Left lobe of liver (tissue), 2 donors: ENCODE results near the gene CDC37L1. TPM values are rescaled to one million over a fixed set of nuclear protein-coding genes. Genes with fewer than 3 reads are reported as not detected.
A peak's percentile ranks its signal among the peaks of the same experiment; 100 is the strongest.

Experiments
- ATAC-seq: fragments of 200-7000 bp; cut with Tn5 transposase; one replicate; pipeline ENCODE4 v1.9.1; 2020; ENCODE audit warnings: mild to moderate bottlenecking, moderate library complexity
- DNase-seq: peaks from one replicate; pipeline ENCODE4 v3.0.0-alpha.2; 2020; ENCODE audit warnings: low spot score
- total RNA-seq: library from RNA; stranded (reverse); gene quantifications from one replicate; pipeline ENCODE4 v1.2.1, GENCODE V29; 2021
- donor health status: DM: no; HTN: no; CAD: no; lungs with moderate emphysema.
- donor health status: DM: no; HTN: yes; CAD: no.

The CDC37L1 gene
- total RNA-seq, 1 donor from 2014 or later, result 20.6 TPM

- no peak for ATAC-seq
Observed at GRCh38 chr9:4709380-4709779, 30.0 kb downstream of the CDC37L1 start.

GRCh38 chr9:4713849-4714248 is 34.5 kb downstream of the CDC37L1 start:
- DNase-seq (no peak), ATAC-seq (peak; percentile 38)

More at GRCh38 chr9:4709380-4709779, 30.0 kb downstream of the CDC37L1 start:
- DNase-seq, result no peak

GRCh38 chr9:4714266-4715016 is 35.1 kb downstream of the CDC37L1 start:
- DNase-seq (no peak), ATAC-seq (no peak)

GRCh38 chr9:4716163-4716562 is 36.8 kb downstream of the CDC37L1 start:
- ATAC-seq (no peak), DNase-seq (no peak)

DNA sequence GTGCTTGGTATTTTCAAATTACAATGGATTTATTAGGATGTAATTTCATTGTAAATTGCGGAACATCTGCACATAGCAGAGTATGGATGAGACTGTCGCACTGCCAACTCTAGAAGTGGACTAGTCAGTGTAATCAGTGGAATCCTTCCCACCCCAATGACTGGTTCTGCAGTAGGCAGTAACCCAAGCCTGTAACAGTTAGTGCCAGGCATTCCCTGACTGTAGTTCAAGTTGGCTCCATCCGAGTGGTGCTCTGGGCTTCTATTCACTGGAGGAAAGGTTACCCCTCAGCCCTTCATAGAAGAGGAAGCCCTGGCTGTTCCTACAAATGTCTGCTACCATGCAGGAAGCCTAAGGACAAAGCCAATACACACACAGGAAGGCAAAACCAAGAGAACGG is 38.4 kb downstream of the CDC37L1 start:
- no peak for ATAC-seq

GRCh38 chr9:4718911-4719310 is 39.5 kb downstream of the CDC37L1 start:
- no peak for ATAC-seq

More for the DNA sequence above, 38.4 kb downstream of the CDC37L1 start:
- DNase-seq, result no peak

GRCh38 chr9:4721736-4722135 is 42.4 kb downstream of the CDC37L1 start:
- peak; percentile 18 for ATAC-seq

More at GRCh38 chr9:4718911-4719310, 39.5 kb downstream of the CDC37L1 start:
- no peak for DNase-seq

GRCh38 chr9:4725706-4726442 is 46.5 kb downstream of the CDC37L1 start:
- no peak for ATAC-seq
- DNase-seq, result no peak

More at GRCh38 chr9:4721736-4722135, 42.4 kb downstream of the CDC37L1 start:
- DNase-seq, result no peak

- DNase-seq, result no peak
- ATAC-seq, result no peak
Observed at GRCh38 chr9:4727593-4727992, 48.2 kb downstream of the CDC37L1 start.

DNA sequence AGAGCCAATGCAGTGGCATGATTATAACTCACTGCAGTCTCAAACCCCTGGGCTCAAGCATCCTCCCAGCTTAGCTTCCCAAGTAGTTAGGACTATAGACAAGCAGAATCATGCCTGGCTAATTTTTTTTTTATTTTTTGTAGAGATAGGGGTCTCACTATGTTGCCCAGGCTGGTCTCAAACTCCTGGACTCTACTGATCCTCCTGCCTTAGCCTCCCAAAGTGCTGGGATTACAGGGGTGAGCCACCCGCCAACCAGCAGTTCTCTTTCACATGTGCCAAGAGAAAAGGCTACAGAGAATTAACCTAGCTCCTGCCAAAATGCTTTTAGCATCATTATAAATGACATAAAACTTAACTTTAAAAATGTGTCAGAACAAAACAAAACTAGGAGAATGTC is 53.5 kb downstream of the CDC37L1 start:
- no peak for DNase-seq
- ATAC-seq, result no peak

DNA sequence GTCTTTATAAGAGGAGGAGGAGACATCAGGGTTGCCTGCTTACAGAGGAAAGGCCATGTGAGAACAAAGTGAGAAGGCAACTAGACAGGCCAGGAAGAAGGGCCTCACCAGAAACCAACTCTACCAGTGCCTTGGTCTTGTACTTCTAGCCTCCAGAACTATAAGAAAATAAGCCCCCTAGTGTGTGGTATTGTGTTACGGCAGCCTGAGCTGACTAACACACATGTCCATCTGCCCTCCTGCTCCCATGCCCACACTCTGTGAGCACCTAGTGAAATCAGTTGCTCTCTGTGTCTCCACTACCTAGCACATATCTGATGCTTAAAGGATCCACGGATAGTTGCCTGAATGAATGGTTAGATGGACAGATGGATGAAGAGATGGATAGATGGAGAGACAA is 54.8 kb downstream of the CDC37L1 start:
- no peak for ATAC-seq
- no peak for DNase-seq

DNA sequence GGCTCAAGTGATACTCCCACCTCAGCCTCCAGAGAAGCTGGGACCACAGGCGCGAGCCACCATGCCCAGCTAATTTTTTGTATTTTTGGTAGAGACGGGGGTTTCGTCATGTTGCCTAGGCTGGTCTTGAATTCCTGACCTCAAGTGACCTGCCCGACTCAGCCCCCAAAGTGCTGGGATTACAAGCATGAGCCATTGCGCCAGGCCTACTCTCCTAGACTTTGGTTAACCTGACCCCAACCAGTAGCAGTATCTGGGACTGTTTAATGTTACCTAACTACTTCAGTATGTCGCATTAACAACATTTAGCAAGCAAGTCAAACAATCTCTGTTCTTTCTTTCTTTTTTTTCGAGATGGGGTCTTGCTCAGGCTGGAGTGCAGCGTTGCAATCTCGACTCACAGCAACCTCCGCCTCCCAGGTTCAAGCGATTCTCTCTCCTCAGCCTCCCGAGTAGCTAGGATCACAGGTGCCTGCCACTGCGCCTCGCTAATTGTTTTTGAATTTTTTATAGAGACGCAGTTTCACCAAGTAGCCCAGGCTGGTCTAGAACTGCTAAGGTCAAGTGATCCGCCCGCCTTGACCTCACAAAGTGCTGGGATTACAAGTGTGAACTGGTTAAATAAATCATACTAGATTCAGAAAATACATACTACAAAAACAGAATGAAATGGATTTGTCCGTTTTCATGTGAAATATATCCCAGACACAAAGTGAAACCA is 59.7 kb downstream of the CDC37L1 start:
- peak; percentile 32 for ATAC-seq
- peak; percentile 67 for DNase-seq

DNA sequence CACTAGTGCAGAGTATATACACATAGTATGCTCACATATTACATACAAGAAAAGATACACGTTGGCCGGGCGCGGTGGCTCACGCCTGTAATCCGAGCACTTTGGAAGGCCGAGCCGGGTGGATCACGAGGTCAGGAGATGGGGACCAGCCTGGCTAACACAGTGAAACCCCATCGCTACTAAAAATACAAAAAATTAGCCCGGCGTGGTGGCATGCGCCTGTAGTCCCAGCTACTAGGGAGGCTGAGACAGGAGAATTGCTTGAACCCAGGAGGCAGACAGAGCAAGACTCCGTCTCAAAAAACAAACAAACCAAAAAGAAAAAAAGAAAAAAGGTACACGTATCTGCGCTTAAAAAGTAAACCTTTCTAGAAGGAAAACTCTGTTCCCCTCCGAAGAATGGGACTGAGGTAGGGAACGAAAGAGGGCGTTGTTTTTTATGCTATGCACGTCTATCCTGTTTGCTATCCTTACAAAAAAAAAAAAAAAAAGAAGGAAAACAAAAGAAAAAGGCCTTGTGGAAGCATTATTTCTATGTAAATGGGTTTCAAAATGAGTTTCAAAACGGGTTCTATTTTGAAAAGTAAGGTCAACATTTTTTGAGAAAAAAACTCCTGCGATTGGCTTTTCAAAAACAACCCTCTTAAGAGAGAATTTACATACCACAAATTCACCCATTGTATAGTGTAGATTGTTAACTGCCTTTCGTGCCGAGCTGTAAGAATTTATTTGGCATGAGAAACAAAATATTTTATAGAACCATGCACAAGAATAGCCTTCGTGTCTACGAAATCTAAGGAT is 60.4 kb downstream of the CDC37L1 start:
- no peak for ATAC-seq
- DNase-seq, result peak; percentile 62

- ATAC-seq (peak; percentile 6), DNase-seq (no peak)
Observed at GRCh38 chr9:4740388-4740637, 60.9 kb downstream of the CDC37L1 start.

DNA sequence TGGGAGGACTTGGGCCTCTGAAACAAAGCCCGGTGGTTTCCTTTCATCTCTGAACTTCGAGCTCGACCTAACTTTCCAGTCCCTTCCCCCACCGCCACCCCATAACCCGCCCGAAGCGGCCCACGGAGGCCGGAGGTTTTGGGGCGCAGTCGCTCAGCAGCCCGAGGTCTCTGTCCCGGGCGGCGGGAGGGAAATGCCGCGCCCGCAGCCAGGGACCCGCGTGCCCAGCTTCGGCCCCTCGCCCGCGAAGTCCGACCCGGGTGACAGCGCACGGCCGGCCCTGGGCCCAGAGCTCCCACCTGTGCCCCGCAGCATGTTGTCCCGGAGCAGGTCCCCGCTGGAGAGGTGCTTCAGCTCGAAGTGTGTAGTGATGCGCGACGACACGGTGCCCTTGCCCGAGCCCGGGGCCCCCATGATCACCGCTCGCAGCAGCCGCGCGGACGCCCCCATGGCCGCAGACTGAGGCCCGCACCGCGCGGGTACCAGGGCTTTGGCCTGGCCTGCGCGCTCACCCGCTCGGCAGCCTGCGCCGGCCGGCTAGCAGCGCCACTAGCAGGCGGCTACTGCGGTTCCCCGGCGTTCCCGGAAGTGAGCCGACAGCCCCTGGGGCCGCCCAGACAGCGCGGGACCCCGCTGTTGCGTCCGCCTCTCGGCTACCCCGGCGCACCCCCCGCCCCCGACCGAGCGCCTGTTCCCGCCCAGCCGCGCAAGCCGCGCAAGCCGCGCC is 61.4 kb downstream of the CDC37L1 start, which contains the start of gene AK3:
Gene AK3, minus strand, starts transcription at position 565 of the 727 bp plus-strand sequence. Its CDS starts 115 bp downstream, at position 450.
- peak; percentile 91 for DNase-seq
- peak; percentile 85 for ATAC-seq

DNA sequence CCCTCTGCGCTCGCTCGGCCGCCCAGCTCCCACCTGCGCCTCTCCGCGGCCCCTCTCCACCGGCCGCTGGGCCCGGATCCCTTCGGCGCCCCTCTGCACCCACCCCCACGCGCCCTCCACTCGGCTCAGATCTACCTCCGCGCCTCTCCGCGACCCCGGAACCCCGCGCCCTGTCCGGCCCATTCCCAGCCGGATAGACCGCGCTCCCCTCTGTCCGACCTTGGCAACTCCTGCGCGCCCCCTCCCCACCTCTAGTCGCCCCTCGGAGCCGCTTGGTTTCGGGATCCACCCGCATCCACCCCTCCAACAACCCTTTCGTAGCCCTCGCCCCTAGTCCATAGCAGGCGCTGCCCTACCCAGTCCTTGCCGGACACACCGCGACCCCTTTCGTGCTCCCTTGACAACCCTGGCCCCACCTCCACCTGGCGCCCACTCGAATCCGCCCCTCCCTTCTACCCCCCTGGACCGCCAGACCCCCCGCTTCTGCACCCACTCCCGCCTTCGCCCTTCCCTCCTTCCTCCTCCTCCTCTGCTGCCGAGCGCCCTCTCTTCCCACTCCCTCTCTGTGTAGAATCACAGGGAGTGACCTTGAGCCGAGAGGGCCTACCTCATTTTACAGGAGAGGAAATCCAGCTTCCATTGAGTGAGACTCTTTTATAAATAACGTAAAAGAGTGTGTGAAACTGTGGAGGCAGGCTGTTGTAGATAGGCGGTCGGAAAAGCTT is 62.2 kb downstream of the CDC37L1 start:
- ATAC-seq (peak; percentile 44), DNase-seq (peak; percentile 54)

- DNase-seq (no peak), ATAC-seq (no peak)
Observed at GRCh38 chr9:4742246-4742645, 62.9 kb downstream of the CDC37L1 start.

DNA sequence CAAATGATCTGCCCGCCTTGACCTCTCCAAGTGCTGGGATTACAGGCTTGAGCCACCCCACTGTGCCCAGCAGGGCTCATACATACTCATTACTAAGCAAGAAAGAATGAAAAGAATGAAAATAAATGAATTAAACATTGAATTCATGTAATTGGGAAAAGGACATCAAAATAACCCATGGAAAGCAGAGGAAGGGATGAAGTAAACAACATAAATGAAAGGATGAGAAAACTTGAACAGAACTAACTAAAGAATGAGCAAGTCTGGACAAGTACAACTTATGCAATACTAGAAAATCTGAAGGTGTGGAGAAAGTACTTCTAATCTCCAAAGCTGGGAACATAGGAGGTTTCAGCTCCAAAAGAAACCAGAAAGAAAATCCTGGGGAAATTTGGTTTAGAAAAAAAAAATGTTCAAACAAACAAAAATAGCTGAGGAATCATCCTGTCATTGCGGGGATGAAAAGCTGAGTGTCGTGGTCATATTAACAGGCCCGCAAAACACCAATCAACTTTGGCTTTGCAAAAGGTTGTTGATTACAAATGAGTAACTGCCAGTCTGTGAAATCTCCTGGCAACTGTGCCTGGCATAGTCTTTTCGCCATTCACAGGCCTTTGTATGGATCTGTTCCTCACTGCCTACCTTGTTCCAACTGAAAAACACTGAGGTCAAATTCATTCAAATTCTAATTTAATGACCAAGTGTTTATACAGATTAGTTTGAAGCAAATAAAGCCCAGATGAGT is 63.9 kb downstream of the CDC37L1 start:
- ATAC-seq, result no peak
- DNase-seq, result no peak
